ENCODE data around the gene ACTG1.

Gene ACTG1

DNA sequence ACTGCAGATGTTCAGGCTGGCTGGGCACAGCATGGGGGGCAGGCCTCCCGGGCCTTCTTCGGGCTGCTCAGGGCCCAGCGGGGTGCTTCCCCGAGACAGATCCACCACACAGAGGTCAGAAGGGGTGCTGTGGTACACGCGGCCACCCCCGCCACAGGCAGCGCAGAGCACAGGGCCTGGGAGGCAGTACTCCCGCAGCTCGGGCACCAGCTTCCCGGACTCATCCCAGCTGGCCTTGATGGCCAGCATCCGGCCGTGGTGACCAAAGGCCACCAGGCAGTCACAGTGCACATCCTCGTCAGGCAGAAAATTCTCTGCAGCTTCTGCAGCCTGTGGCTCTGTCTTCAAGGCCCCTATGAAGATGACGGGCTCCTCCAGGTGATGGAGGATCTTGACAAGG lies 37.7 kb upstream of the ACTG1 start:
- Histone ChIP-seq H3K4me3 (IDR thresholded peaks at IDR 0.05; ENCODE audit: insufficient read depth, low read depth, low read length) (no peak overlapping the region), H2AFZ (ENCODE audit: low read depth) (no peak overlapping the region)
- no peak for TF ChIP-seq CTCF (conservative IDR thresholded peaks at IDR 0.05; ENCODE audit: low read depth, low read length)

DNA sequence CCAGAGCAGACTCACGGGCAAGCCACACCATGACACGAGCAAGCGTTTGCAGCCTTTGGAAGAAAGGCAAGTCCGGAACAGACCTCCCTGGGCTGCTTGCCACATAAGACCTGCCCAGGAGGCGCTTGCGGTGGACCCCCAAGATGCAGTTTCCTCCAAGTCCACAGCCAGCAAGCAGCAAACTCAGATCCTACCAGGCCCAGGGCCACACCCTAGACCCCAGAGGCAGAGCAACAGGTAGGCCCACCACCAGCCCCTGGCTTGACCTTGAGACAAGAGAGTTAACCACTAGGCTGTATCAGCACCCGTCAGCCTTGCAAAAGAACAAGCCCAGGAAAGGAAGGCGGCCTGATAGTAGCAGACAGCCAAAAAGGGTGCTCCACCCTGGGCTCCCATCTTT lies 37.2 kb upstream of the ACTG1 start:
- Histone ChIP-seq H3K27me3 (ENCODE audit: insufficient read depth, low read depth) (no peaks in the 10 kb centered on the region), H4K20me1 (ENCODE audit: insufficient read depth) (no peaks in the 10 kb centered on the region), H3K4me3 (IDR thresholded peaks at IDR 0.05; ENCODE audit: insufficient read depth, low read depth, low read length) (no peak overlapping the region), H3K9ac (no peak overlapping the region), H3K79me2 (ENCODE audit: insufficient read depth, low read depth) (peaks cover 20% of the 10 kb centered on the region), H2AFZ (ENCODE audit: low read depth) (no peak overlapping the region), H3K4me2 (no peak overlapping the region), H3K27ac (no peak overlapping the region), H3K36me3 (ENCODE audit: insufficient read depth) (no peaks in the 10 kb centered on the region; the same call in 1 of the 2 replicates), H3K4me1 (ENCODE audit: low read depth, poor library complexity, severe bottlenecking) (peaks cover 21% of the 10 kb centered on the region)
- no peak for TF ChIP-seq CTCF (conservative IDR thresholded peaks at IDR 0.05; ENCODE audit: low read depth, low read length)

More for the DNA sequence above, 37.7 kb upstream of the ACTG1 start:
- H3K9ac ChIP-seq: no peak overlapping the region
- no peaks in the 10 kb centered on the region; the same call in 1 of the 2 replicates for H3K36me3 ChIP-seq (ENCODE audit: insufficient read depth)
- peaks cover 25% of the 10 kb centered on the region for H3K4me1 ChIP-seq (ENCODE audit: low read depth, poor library complexity, severe bottlenecking)
- no peaks in the 10 kb centered on the region for H3K27me3 ChIP-seq (ENCODE audit: insufficient read depth, low read depth)
- H4K20me1 ChIP-seq (ENCODE audit: insufficient read depth): no peaks in the 10 kb centered on the region
- peaks cover 20% of the 10 kb centered on the region for H3K79me2 ChIP-seq (ENCODE audit: insufficient read depth, low read depth)
- no peak overlapping the region for H3K27ac ChIP-seq
- H3K4me2 ChIP-seq: no peak overlapping the region; the same call in 1 of the 2 replicates

- Histone ChIP-seq H3K4me1 (ENCODE audit: low read depth, poor library complexity, severe bottlenecking) (peaks cover 14% of the 10 kb centered on the region), H3K4me3 (IDR thresholded peaks at IDR 0.05; ENCODE audit: insufficient read depth, low read depth, low read length) (no peak overlapping the region), H2AFZ (ENCODE audit: low read depth) (no peak overlapping the region), H4K20me1 (ENCODE audit: insufficient read depth) (no peaks in the 10 kb centered on the region), H3K27ac (no peak overlapping the region), H3K27me3 (ENCODE audit: insufficient read depth, low read depth) (no peaks in the 10 kb centered on the region), H3K9ac (no peak overlapping the region), H3K79me2 (ENCODE audit: insufficient read depth, low read depth) (peaks cover 20% of the 10 kb centered on the region), H3K4me2 (no peak overlapping the region), H3K36me3 (ENCODE audit: insufficient read depth) (no peaks in the 10 kb centered on the region; the same call in 1 of the 2 replicates)
- TF ChIP-seq CTCF (conservative IDR thresholded peaks at IDR 0.05; ENCODE audit: low read depth, low read length): no peak
These were observed 36.5 kb upstream of the ACTG1 start for GRCh38 chr17:81549031-81549557.

DNA sequence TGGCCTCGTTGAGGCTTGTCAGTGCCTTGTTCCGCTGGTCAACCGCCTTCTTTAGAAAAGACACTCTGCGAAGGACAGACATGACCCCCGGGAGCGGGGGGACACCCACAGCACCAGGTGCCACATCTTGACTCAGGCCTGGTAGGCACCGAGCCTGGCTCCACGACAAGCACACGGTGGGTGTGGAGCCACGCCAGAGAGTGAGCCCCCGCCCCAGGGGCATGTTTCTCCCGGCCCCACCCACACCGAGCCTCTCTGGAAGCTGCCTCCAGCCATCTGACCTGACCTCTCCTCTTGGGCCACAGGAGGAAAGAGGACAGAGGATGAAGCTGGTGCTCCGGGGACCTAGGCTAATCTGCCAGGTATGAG lies 35.0 kb upstream of the ACTG1 start:
- H2AFZ ChIP-seq (ENCODE audit: low read depth): no peak overlapping the region
- no peak overlapping the region for H3K9ac ChIP-seq
- no peak overlapping the region for H3K4me3 ChIP-seq (IDR thresholded peaks at IDR 0.05; ENCODE audit: insufficient read depth, low read depth, low read length)
- no peaks in the 10 kb centered on the region for H4K20me1 ChIP-seq (ENCODE audit: insufficient read depth)
- H3K36me3 ChIP-seq (ENCODE audit: insufficient read depth): no peaks in the 10 kb centered on the region; the same call in 1 of the 2 replicates
- H3K4me1 ChIP-seq (ENCODE audit: low read depth, poor library complexity, severe bottlenecking): peaks cover 6% of the 10 kb centered on the region
- peaks cover 20% of the 10 kb centered on the region for H3K79me2 ChIP-seq (ENCODE audit: insufficient read depth, low read depth)
- no peak for TF ChIP-seq CTCF (conservative IDR thresholded peaks at IDR 0.05; ENCODE audit: low read depth, low read length)
- no peak overlapping the region for H3K27ac ChIP-seq
- H3K27me3 ChIP-seq (ENCODE audit: insufficient read depth, low read depth): no peaks in the 10 kb centered on the region
- H3K4me2 ChIP-seq: no peak overlapping the region

Data from KMS-11 (cell line).